Measurements from ENCODE around the gene HPF1. TPM values are rescaled to one million over a fixed set of nuclear protein-coding genes. Genes with fewer than 3 reads are reported as not detected.

The HPF1 gene
- total and polyA plus RNA-seq, 2 of the 13 experiments (the other 11 are each of a cell fraction or from before 2014, with no cell fraction given), result 5.1 to 14.8 TPM

DNA sequence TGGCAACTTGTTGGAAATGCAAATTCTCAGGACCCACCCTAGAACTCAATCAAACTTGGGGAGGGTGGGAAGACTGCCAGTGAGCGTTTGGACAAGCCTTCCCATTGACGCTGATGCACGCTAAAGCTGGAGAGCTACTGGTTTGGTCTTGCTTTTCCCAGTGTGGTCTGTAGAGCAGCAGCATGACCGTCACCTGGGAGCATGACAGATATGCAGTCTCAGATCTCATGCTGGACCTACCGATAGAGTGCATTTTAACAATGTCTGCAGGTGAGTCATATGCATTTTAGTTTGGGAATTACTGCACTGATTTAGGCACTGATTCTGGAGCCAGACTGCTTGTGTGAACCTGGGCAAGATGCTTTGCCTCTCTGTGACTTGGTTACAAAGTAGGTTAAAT lies 27.2 kb downstream of the HPF1 start:
- TF ChIP-seq, protein P1, sequence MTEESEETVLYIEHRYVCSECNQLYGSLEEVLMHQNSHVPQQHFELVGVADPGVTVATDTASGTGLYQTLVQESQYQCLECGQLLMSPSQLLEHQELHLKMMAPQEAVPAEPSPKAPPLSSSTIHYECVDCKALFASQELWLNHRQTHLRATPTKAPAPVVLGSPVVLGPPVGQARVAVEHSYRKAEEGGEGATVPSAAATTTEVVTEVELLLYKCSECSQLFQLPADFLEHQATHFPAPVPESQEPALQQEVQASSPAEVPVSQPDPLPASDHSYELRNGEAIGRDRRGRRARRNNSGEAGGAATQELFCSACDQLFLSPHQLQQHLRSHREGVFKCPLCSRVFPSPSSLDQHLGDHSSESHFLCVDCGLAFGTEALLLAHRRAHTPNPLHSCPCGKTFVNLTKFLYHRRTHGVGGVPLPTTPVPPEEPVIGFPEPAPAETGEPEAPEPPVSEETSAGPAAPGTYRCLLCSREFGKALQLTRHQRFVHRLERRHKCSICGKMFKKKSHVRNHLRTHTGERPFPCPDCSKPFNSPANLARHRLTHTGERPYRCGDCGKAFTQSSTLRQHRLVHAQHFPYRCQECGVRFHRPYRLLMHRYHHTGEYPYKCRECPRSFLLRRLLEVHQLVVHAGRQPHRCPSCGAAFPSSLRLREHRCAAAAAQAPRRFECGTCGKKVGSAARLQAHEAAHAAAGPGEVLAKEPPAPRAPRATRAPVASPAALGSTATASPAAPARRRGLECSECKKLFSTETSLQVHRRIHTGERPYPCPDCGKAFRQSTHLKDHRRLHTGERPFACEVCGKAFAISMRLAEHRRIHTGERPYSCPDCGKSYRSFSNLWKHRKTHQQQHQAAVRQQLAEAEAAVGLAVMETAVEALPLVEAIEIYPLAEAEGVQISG (CRISPR knock-in tag; IDR thresholded peaks at IDR 0.05), result no peak
- TF ChIP-seq MXI1 (IDR thresholded peaks at IDR 0.05; ENCODE audit: borderline replicate concordance, low read depth, low read length) (no peak), TCF7L2 (IDR thresholded peaks at IDR 0.05; ENCODE audit: low read depth, low read length) (no peak), PRPF4 (IDR thresholded peaks at IDR 0.05; ENCODE audit: low read depth, low read length, poor library complexity, severe bottlenecking) (no peak), ZNF563 (CRISPR knock-in tag; IDR thresholded peaks at IDR 0.05) (no peak)
- TF ChIP-seq, protein P2, sequence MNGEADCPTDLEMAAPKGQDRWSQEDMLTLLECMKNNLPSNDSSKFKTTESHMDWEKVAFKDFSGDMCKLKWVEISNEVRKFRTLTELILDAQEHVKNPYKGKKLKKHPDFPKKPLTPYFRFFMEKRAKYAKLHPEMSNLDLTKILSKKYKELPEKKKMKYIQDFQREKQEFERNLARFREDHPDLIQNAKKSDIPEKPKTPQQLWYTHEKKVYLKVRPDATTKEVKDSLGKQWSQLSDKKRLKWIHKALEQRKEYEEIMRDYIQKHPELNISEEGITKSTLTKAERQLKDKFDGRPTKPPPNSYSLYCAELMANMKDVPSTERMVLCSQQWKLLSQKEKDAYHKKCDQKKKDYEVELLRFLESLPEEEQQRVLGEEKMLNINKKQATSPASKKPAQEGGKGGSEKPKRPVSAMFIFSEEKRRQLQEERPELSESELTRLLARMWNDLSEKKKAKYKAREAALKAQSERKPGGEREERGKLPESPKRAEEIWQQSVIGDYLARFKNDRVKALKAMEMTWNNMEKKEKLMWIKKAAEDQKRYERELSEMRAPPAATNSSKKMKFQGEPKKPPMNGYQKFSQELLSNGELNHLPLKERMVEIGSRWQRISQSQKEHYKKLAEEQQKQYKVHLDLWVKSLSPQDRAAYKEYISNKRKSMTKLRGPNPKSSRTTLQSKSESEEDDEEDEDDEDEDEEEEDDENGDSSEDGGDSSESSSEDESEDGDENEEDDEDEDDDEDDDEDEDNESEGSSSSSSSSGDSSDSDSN (CRISPR knock-in tag; IDR thresholded peaks at IDR 0.05), result no peak
- H3K36me3 ChIP-seq (replicated peaks in 1 of 2; ENCODE audit: control insufficient read depth in 1 of 2, insufficient read depth in 2 of 2, low read length in 2 of 2), result peaks cover 1 to 4% of the 10 kb centered on the region in 2 experiments; a peak in 1 of 5 replicates
- H3K27me3 ChIP-seq (ENCODE audit: control insufficient read depth in 1 of 2, insufficient read depth in 2 of 2, low read length in 2 of 2), result no peaks in the 10 kb centered on the region
- BruUV-seq (replicated peaks), result no TSS peak
- 100% methylated on average over 2 of the region's 5 CpGs for WGBS (ENCODE audit: low lambda C conversion rate)
- ChIA-PET POLR2A (no interaction called here), CTCF (ENCODE audit: low intra/inter-chr PET ratio, low total read pairs) (no interaction called here)
- no peaks in the 10 kb centered on the region for H3K79me2 ChIP-seq (ENCODE audit: insufficient read depth, low read length)
- intact Hi-C loops (cut with micrococcal nuclease; ENCODE audit: unreplicated experiment), result no loop called here
- H3K9me3 ChIP-seq (ENCODE audit: low read length), result no peaks in the 10 kb centered on the region
- H4K20me1 ChIP-seq (ENCODE audit: insufficient read depth, low read length), result no peaks in the 10 kb centered on the region
- FAIRE-seq, result no peak
- no peak overlapping the region for H3K27ac ChIP-seq (ENCODE audit: extremely low read length, insufficient read depth, low read length)
- in situ Hi-C loops (cut with HindIII; ENCODE audit: extremely low pct_ligation_motif_present, low pct_unique_long_range_greater_than_20kb), result no loop called here
- H2AFZ ChIP-seq (ENCODE audit: low read length), result no peak overlapping the region
- no peak overlapping the region for H3K4me3 ChIP-seq (replicated peaks in 1 of 3; ENCODE audit: insufficient read depth in 1 of 3, low read depth in 2 of 3, low read length in 3 of 3)
- no peaks in the 10 kb centered on the region for H3K4me1 ChIP-seq (ENCODE audit: insufficient read depth, low read length)
- H3K9ac ChIP-seq (ENCODE audit: insufficient read depth, low read depth, low read length), result no peak overlapping the region
- no peak for DNase-seq (ENCODE audit: low spot score)
- ATAC-seq, result no peak
- H3K4me2 ChIP-seq (ENCODE audit: low read depth, low read length), result no peak overlapping the region

All from HepG2 (cell line).